HG03108 (cell line): ENCODE results near the gene COL18A1.
"Not testable (repeated sequence)": the region's sequence is repeated elsewhere in the genome, so short reads cannot be mapped to it uniquely, and the experiment has no call there.

Source experiments
- ATAC-seq: cut with Tn5 transposase; IDR thresholded peaks from one replicate; pipeline ENCODE4 v1.9.1; 2021; ENCODE audit warnings: moderate library complexity; ENCODE audit not compliant: unreplicated experiment

The COL18A1 gene

GRCh38 chr21:45489722-45489982, 84.7 kb downstream of the COL18A1 start:
- no peak for ATAC-seq

DNA sequence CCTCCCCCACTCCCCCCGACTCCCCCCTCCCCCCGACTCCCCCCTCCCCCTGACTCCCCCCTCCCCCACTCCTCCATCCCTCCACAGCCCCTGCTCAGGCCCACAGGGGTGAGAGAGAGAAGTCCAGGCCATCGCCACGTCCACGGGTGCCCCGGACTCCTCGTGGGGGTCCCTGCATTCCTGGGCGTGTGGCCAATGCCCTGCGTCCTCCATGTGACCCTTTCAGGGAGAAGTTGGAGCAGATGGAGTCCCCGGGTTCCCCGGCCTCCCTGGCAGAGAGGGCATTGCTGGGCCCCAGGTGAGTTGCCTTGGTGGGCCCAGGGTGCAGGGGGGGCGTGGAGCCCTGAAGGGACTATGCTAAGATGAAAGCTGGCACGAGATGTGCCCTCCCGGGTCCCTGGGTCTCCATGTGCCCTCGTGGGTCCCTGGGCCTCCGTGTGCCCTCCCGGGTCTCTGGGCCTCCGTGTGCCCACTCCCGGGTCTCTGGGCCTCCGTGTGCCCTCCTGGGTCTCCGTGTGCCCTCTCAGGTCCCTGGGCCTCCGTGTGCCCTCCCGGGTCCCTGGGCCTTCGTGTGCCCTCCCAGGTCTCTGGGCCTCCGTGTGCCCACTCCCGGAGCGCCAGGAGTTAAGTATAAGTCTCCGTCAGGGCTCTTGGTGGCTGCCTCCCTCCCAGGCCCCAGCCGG, 85.2 kb downstream of the COL18A1 start:
- no peak for ATAC-seq

DNA sequence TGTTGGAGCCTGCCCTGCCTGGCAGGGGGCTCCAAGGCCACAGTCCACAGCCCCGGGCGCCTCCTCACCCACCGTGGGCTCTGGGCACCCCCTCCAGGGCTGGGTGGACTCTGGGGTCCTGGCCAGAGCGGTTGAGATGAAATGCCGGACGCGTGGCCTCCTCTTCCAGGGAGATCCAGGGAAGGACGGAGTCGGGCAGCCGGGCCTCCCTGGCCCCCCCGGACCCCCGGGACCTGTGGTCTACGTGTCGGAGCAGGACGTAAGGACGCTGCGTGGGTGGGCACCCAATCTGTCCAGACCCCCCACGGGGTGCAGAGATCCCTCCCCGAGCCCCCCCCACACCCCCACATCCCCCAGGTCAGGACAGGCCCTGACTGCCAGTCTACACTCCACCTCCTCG, 86.1 kb downstream of the COL18A1 start:
- no peak for ATAC-seq

- no peak for ATAC-seq
Observed at GRCh38 chr21:45491623-45492022, 86.7 kb downstream of the COL18A1 start.

DNA sequence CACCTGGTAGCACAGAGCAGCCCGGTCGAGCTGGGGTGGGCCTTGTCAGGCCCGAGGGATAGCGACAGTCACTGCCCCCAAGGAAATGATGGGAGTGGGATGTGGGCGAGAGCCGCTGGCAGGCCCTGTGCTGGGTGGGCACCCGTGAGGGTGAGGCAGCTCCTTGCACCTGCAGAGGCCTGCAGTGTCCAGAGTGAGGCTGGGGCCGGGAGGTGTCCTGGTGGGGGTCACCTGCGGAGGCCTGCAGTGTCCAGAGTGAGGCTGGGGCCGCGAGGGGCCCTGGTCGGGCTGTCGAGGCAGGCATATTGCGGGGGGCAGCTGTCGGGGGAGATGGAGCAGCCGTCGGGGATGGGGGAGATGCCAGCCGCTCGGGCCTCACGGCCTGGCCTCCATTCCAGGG, 87.8 kb downstream of the COL18A1 start:
- ATAC-seq = no peak

DNA sequence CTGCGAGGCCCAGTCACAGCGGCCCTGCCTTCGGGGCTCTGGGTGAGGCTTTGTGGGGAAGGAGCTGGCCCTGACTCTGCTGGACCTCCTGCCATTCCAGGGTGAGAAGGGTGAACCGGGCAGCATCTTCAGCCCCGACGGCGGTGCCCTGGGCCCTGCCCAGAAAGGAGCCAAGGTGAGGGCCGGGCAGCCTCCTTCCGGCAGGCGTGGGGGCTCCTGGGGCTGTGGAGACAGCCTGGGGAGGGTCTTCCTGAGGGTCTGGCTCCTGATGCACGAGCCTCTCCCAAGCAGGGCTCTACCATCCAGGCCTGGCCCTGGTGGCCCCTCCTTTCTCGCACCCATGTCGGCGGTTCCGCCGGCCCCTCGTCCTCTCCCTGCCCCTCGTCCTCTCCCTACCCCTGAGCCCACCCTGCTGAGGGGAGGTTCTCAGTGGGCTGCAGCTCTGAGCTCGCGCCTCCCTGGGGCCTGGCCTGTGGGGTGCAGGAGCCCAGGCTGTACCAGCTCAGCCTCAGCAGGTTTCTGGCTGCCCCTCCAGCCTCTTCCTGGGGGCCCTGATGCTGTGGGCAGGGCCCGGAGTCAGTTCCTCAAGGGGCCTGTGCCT, 88.5 kb downstream of the COL18A1 start:
- no peak for ATAC-seq

- no peak for ATAC-seq
Observed at GRCh38 chr21:45494135-45494850, 89.3 kb downstream of the COL18A1 start.

DNA sequence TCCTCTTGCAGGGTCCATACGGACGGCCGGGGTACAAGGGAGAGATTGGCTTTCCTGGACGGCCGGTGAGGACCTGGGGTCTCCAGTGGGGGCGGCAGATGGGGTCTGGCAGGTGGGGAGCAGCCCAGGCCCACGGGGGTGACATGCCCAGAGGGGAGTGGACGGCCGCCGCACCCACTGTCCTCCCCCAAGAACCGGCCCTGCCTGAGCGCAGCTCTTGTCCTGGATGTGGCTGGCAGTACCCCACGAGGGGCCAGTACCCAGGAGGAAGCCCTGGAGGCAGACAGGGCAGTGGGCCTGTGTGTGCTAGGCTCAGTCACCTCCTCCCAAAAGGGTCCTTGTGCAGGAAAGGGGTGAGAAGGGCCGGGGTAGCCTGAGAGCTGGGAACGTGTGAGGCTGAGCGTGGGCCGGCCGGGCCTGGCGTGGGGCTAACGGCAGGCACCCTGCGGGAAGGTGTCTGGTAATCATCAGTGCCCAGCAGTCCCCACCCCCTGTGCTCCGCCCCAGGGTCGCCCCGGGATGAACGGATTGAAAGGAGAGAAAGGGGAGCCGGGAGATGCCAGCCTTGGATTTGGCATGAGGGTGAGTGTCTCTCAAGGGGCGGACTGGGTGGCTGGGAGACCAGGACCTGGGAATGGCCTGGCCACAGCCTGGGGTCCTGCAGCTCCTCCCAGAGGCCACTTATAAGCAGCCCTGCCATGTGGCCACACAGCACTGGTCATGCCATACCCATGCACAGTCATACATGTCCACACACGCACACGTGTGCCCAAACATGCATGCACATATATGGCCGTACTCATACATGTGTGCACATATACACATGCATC, 90.1 kb downstream of the COL18A1 start:
- no peak for ATAC-seq

DNA sequence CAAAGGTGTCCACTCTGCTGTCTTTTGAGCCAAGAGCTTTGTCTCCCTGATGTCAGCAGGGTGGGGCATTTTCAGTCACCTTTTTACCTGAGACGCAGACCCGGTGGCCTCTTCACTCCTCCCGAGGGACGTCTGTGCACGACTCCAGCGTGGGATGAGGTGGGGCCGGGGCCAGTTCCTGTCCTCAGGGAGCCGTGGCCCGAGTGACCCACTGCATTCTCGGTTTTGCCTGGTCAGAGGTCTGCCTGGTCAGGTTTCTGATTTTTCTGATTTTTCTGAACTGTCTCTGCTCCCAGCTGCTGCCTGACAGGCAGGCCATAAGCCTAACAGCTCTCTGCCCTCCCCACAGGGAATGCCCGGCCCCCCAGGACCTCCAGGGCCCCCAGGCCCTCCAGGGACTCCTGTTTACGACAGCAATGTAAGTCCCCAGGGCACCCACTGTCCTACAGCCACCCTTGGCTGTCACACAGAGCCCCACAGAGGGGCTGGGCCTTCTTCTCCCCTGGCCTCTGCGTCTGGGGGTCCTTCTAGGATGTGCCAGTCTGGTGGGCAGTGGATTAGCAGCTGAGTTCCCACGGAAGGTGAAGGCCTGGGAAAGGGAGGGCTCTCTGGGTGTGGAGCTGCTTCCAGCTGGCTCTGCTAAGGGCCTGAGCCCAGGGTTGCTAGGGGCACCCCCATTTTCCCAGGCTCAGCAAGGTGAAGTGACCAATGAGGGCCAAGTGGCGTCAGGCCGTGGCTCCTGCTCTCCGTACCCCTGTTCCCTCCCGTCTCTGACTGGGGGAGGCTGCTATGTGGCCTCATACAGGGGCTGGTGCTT, 91.4 kb downstream of the COL18A1 start:
- no peak for ATAC-seq

DNA sequence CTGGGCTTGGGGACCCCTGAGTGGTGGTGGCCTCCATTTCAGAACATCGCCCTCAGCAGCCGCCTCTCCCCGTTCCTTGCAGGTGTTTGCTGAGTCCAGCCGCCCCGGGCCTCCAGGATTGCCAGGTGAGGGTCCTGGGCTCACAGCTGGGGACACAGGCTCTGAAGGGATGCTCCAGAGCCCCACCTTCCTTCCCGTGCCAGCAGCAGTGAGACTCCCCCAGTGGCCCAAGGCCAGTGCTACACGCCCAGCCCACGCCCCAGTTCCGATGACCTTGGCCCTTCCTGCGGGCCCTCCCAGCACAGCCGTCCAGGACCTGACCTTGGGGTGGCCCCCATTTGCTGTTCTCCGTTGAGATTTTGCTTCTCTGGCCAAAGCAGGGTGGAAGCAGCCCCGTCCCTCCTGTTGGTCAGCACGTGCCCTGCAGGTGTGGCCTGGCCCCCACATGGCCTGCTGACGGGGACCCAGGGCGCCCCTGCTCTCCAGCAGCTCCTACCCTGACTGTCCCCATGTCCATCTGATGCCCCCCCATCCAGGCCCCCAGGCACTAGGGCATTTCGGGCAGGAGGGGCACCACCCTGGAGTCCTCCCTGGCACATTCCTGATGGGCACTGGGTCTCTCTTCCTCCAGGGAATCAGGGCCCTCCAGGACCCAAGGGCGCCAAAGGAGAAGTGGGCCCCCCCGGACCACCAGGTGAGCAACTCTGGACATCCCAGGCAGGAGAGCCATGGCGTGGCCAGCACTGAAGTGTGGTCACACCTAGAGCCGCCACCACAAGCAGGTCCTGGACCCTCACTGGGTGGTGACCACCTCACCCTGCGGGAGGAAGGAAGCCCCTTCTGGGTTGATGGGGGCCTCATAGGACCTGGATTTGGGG, 92.2 kb downstream of the COL18A1 start:
- ATAC-seq = no peak

DNA sequence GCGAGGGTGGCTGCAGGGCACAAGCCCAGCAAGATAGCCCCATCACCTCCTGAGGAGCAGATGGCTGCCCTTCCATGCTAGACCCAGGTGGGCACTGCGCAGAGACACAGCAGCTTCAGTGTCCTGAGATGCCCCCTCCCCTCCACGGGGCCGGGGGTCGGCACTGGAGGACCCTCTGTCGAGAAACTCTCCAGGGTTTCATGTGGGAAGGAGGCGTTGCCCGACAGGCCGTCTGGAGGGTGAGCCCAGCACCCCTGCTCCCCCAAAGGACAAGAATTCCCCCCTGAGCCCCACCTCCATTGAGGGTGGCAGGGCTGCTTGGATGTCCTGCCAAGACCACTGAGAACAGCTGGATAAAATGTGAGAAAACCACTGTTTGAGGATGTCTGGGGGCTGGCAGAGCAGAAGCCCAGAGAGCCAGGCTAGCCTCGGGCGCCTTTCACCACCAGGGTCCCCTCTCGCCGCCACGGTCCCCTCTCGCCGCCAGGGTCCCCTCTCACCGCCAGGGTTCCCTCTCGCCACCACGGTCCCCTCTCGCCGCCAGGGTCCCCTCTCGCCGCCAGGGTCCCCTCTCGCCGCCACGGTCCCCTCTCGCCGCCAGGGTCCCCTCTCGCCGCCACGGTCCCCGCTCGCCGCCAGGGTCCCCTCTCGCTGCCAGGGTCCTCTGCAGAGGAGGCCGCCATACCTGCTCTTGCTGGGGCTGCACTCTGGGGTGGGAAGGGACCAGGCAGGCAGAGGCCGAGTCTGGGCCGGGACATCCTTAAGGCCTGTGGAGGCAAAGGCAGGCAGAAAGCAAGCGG, 93.1 kb downstream of the COL18A1 start:
- ATAC-seq = no peak

GRCh38 chr21:45498646-45499000, 93.7 kb downstream of the COL18A1 start:
- no peak for ATAC-seq

DNA sequence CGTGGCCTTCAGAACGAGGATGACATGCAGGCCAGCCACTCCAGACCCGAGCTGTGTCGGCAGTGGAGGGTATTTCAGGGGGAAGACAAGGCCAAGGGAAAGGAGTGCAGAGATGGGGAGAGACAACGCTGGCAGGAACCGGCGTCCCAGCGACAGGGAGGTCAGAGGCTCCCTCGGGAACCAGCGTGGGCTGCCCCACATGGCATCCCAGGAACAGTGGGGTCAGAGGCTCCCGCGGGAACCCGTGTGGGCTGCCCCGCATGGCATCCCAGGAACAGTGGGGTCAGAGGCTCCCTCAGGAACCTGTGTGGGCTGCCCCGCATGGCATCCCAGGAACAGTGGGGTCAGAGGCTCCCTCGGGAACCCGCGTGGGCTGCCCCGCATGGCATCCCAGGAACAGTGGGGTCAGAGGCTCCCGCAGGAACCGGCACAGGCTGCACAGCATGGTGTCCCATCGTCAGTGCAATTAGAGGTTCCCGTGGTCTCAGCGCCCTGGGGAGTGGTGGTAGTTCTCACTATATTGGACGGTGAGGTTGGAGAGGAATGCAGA, 94.3 kb downstream of the COL18A1 start:
- ATAC-seq = no peak

- ATAC-seq = no peak
Observed at GRCh38 chr21:45499970-45500577, 95.1 kb downstream of the COL18A1 start.

- ATAC-seq = not testable (repeated sequence)
Observed at GRCh38 chr21:45501081-45502005, 96.4 kb downstream of the COL18A1 start.

DNA sequence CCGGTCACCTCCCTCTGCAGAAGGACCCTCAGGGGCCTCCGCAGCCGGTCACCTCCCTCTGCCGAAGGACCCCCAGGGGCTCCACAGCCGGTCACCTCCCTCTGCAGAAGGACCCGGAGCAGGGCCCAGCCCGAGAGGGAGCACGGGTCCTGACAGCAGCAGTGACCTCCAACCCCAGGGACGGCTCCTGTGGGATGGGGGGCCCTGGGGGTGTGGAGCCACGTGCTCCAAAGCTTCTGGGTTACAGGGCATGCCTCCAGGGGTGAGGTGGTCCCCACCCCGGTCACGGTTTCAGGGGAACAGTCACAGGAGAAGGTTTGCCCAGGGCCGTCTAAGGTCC, 97.0 kb downstream of the COL18A1 start:
- ATAC-seq = no peak

- no peak for ATAC-seq
Observed at GRCh38 chr21:45502600-45502999, 97.6 kb downstream of the COL18A1 start.
